GM18867 (cell line): ENCODE measurements around the gene SDR42E1.
"Not testable (repeated sequence)": the region's sequence is repeated elsewhere in the genome, so short reads cannot be mapped to it uniquely, and the experiment has no call there.

Source experiments
- ATAC-seq: cut with Tn5 transposase; IDR thresholded peaks from one replicate; pipeline ENCODE4 v1.9.1; 2021; ENCODE audit warnings: mild to moderate bottlenecking, moderate library complexity; ENCODE audit not compliant: unreplicated experiment

Gene SDR42E1

DNA sequence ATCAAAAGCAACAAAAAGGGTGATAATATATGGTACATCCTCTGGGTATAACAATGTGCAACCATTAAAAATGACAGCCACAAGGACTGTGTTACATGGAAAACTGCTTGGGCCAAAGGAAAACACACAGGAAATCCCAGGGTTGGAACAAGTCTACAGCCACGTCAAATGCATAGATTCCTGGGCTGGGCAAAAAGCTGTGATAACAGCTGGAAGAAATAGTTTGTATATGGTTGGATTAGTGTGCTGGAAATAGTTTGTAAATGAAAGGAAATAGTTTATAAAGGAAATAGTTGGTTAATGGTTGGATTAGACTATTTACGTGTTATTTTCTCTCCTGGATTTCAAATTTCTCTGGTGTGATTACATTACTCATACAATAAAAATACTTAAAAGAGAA is 26.4 kb upstream of the SDR42E1 start:
- no peak for ATAC-seq

GRCh38 chr16:82037251-82037650 is 26.0 kb upstream of the SDR42E1 start:
- no peak for ATAC-seq

DNA sequence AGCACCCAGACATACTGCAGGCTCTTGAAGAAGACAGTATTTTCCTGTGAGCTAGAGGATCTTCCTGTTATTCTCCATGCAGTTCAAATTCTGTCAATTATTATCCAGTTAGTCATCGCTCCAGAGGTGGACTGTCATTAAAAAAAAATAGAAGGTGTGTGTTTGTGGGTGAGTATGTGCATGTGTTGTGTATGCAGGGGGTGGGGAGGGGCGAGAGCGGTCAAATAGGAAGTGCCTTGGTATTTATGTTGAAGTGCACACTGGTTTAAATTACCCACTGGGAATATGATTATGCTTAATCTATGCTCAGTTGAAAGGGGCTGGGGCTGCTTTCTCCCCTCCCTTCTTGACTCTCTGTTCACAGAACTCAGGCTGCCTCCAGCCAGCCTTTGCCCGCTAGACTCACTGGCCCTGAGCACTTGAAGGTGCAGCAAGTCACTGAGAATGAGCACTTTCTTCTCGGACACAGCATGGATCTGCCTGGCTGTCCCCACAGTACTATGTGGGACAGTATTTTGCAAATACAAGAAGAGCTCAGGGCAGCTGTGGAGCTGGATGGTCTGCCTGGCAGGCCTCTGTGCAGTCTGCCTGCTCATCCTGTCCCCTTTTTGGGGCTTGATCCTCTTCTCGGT is 23.8 kb upstream of the SDR42E1 start, which contains the start of gene HSD17B2:
Gene HSD17B2, plus strand, starts transcription at position 273 of the 632 bp plus-strand sequence. Its CDS starts 172 bp downstream, at position 445.
- no peak for ATAC-seq

- ATAC-seq = no peak
Measured at GRCh38 chr16:82033683-82034300, 22.5 kb upstream of the SDR42E1 start.

DNA sequence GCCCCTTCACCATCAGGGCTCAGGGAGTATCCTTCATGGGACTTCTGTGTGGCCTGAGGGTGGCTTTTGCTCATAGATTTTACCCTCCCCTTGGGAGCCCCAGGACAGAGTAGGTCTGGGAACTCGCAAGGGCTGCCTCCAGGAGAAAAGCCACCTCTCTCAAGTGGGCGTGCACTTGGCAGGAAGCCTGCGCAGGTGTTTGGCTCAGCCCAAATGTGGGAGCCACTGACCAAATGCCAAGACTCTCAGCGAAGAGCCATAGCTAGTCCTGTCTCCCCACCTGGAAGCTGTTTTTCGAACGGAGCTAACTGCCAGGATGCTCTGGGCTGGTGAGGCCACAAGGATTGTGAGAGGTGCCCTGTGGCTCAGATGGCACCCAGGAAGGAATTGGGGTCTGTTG is 21.7 kb upstream of the SDR42E1 start:
- ATAC-seq = no peak

- no peak for ATAC-seq
Measured at GRCh38 chr16:82031116-82032084, 20.1 kb upstream of the SDR42E1 start.

DNA sequence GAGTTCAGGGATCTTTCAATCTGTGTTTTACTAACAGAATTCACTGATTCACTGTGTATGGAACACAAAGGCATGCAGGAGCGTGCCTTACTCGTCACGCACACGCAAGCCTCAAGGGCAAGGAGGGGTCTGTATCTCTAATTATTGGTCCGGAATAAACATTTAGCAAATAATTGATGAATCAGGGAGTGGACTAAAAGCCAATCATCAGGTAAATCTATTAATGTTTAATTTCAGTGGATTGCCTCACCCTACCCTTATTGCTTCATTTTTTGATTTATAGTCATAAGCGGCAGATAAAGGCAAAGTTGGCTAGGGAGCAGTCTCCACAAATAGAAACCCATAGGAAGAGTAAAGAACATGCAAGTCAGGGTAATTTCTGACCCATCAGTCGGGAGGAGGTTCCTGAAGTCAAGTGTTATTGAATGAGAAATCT is 16.4 kb upstream of the SDR42E1 start:
- no peak for ATAC-seq

- no peak for ATAC-seq
Measured at GRCh38 chr16:82024883-82025282, 13.6 kb upstream of the SDR42E1 start.

DNA sequence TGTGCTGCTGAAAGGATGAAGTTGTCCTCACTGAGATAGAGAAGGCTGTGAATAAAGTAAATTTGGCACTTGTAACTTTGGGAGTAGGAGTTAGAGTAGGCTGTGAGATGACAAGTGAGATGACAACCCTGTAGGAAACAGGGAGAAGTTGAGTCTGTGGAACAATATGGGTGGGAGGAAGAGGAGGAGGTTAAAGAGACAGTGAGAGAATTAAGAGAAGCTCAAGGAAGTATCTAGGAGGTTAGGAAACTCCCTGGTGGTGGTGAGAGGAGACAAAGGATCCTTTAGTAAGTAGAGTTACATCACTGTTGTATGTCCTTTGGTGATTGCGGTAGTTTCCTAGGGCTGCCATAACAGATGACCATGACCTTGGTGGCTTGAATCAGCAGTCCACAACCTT is 13.0 kb upstream of the SDR42E1 start:
- ATAC-seq = no peak

DNA sequence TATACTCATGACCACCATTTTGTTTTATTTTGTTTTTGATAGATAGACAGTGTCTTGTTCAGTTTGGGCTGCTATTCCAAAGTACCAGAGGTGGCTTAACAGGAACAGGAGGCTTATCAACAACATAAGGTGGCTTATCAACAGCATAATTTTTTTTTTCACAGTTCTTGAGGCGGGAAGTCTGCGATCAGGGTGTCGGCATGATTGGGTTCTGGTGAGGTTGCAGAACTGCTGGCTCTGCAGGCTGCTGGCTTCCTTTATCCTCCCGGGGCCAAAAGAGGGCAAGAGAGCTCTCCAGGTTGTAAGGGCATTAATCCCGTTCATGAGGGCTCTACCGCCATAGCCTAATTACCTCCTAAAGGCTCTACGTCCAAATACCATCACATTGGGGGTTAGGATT is 11.9 kb upstream of the SDR42E1 start:
- ATAC-seq = no peak

DNA sequence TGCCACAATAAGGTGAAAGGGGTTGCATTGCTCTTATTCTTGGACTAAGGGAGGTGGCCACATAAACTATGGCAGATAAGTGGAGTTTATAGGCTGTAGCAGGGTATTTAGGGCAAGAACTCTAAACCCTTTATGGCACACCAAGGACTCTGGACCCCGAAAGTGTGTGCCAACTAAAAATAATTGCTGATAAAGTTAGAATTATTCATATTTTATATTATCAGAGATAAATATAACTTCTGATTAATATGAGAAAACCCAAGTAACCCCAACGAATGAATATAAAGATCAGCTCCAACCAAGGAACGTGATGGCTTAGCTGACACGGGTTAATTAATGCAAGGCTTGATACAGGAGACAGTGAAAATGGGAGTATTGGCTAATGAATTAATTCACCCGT is 8.8 kb upstream of the SDR42E1 start:
- no peak for ATAC-seq

GRCh38 chr16:82019535-82019934 is 8.3 kb upstream of the SDR42E1 start:
- ATAC-seq = no peak

- no peak for ATAC-seq
Measured at GRCh38 chr16:82017911-82018568, 6.8 kb upstream of the SDR42E1 start.

GRCh38 chr16:82016964-82017363 is 5.7 kb upstream of the SDR42E1 start:
- no peak for ATAC-seq

DNA sequence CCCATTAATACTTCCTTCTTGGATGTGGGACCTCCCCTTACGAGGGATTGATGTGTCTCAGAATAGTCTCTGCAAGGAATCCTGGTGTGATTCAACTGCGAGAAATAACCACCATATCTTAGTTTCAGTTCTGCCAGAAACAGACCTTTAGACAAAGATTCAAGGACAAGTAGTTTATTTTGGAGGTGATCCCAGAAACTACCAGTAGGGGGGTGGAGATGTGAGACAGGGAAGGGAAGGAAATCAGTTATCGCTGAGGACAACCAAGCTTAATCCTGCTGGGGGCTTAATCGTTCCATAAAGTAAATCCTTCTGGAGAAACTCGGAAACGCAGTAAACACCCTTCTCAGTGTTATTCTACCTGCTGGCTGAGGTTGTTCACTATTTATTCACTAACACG is 5.0 kb upstream of the SDR42E1 start:
- ATAC-seq = no peak

DNA sequence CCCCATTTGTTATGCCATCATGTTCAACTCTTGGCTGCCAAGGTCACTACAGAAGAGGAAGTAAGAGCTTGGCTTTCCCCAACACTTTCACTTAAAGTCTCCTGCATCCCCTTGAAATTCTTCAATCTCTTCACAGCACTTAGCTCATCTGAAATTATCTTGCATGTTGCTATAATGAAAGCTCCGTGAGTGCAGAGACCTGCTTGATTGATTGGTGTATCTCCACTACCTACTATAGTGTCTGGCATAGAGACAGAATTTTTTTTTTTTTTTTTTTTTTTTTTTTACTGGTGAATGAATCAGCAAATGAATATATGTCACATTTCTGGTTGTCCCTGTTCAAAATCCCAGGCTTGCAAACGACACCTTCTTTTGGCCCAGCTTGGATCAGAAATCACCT is 1.9 kb upstream of the SDR42E1 start:
- ATAC-seq = no peak

GRCh38 chr16:82010649-82011048 is 621 bp downstream of the SDR42E1 start:
- ATAC-seq = no peak

DNA sequence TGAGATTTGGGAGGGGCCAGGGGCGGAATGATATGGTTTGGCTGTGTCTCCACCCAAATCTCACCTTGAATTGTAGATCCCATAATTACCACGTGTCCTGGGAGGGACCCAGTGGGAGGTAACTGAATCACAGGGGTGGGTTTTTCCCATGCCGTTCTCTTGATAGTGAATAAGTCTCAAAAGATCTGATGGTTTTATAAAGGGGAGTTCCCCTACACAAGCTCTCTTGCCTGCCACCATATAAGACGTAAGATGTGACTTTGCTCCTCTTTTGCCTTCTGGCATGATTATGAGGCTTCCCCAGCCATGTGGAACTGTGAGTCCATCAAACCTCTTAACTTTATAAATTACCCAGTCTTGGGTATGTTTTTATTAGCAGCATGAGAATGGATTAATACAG is 1.5 kb downstream of the SDR42E1 start:
- ATAC-seq = not testable (repeated sequence)

DNA sequence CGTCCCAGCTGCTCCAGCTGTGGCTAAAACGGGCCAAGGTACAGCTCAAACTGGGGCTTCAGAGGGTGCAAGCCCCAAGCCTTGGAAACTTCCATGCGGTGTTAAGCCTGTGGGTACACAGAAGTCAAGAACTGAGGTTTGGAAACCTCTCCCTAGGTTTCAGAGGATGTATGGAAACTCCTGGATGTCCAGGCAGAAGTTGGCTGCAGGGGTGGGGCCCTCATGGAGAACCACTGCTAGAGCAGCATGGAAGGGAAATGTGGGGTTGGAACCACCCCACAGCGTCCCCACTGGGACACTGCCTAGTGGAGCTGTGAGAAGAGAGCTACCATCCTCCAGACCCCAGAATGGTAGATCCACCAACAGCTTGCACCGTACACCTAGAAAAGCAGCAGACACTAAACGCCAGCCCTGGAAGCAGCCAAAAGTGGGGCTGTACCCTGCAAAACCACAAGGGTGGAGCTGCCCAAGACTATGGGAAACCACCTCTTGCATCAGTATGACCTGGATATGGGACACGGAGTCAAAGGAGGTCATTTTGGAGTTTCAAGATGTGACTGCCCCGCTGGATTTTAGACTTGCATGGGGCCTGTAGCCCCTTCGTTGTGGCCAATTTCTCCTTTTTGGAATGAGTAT is 2.2 kb downstream of the SDR42E1 start:
- ATAC-seq = no peak

DNA sequence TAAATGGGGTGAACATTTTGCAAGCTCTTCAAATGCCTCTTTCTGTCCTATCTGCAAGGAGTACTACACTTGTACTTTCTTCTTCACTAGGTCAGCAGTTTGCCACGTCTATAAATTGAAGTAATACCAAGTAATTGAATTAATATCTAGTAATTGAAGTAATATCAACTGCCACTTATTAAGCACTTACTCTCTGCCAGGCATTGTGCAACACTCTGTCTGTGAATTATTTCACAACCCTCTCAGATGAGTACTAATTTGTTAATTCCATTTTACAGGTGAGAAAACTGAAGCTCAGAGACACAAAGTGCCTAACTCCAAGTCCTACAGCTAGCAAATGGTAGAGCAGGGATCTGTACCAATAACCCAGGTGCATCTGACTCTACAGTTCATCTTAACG is 4.1 kb downstream of the SDR42E1 start:
- ATAC-seq = no peak

DNA sequence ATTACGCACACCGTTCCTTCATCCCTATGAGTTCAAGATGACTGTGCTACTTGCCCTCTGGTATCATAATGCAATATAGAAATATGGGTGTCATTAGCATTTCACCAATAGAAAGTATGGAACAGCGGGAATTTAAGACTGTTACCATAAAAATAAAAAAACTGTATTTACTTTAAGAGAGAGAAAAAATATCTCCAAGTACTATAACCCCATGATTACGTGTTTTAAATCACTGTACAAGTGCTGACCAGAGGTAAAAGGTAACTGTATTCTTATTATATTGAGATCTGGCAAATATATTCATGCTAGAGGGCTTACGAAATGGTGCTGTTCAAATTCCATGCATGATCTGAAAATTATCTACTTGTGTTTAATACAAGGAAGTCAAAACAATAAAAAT is 5.2 kb downstream of the SDR42E1 start:
- ATAC-seq = no peak
